Activated gamma-delta T cell (primary cell): ENCODE data around the gene ZNF22.

Experiments
- DNase-seq: peaks from one replicate; lab custom pipeline; 2025; lab: John Stamatoyannopoulos, UW

Gene ZNF22

GRCh38 chr10:44977287-44978212 is 23.2 kb upstream of the ZNF22 start:
- DNase-seq = no peak

- no peak for DNase-seq
Measured at GRCh38 chr10:44978213-44978569, 22.5 kb upstream of the ZNF22 start.

GRCh38 chr10:44978570-44979280 is 22.0 kb upstream of the ZNF22 start, which contains the start of gene DEPP1:
TSS of gene DEPP1 (minus strand) at chr10:44978809. CDS start at chr10:44978030, 779 bp downstream.
- no peak for DNase-seq

GRCh38 chr10:44979281-44980191 is 21.2 kb upstream of the ZNF22 start:
- DNase-seq = no peak

- no peak for DNase-seq
Measured at GRCh38 chr10:44980309-44981171, 20.2 kb upstream of the ZNF22 start.

- no peak for DNase-seq
Measured at GRCh38 chr10:44981172-44982113, 19.3 kb upstream of the ZNF22 start.

GRCh38 chr10:44982114-44982460 is 18.6 kb upstream of the ZNF22 start:
- no peak for DNase-seq

GRCh38 chr10:44982496-44982895 is 18.2 kb upstream of the ZNF22 start:
- DNase-seq = no peak

GRCh38 chr10:44983066-44983894 is 17.4 kb upstream of the ZNF22 start:
- DNase-seq = no peak

GRCh38 chr10:44983895-44984278 is 16.8 kb upstream of the ZNF22 start:
- no peak for DNase-seq

- no peak for DNase-seq
Measured at GRCh38 chr10:44984671-44985101, 16.0 kb upstream of the ZNF22 start.

- DNase-seq = no peak
Measured at GRCh38 chr10:44985175-44985681, 15.5 kb upstream of the ZNF22 start.

GRCh38 chr10:44986179-44986578 is 14.5 kb upstream of the ZNF22 start:
- no peak for DNase-seq

- DNase-seq = no peak
Measured at GRCh38 chr10:44986670-44987069, 14.1 kb upstream of the ZNF22 start.

- no peak for DNase-seq
Measured at GRCh38 chr10:44988957-44989585, 11.7 kb upstream of the ZNF22 start.

GRCh38 chr10:44989597-44990301 is 11.0 kb upstream of the ZNF22 start:
- DNase-seq = no peak

- DNase-seq = no peak
Measured at GRCh38 chr10:44990302-44990655, 10.4 kb upstream of the ZNF22 start.

- DNase-seq = no peak
Measured at GRCh38 chr10:44990965-44991364, 9.8 kb upstream of the ZNF22 start.
